A549 (cell line): ENCODE measurements around the gene PAGR1. TPM values are rescaled to one million over a fixed set of nuclear protein-coding genes. Genes with fewer than 3 reads are reported as not detected.

Experiments used
- ATAC-seq, 2 experiments: fragments of 200-7000 bp in 1 of 2; fragments of >200 bp in 1 of 2; cut with Nextera tagmentation in 1 of 2; cut with Tn5 transposase in 1 of 2; 3 replicates each; pipeline versions ENCODE4 v1.8.0 to v1.9.1; 2018 to 2020; ENCODE audit warnings: mild to moderate bottlenecking in 1 of 2, moderate library complexity in 1 of 2
- CTCF ChIA-PET: fragments of 300-600 bp; sonication (Branson Sonifier 250); formaldehyde crosslinking; extraction: SDS; loops from one replicate; lab custom pipeline; 2021; ENCODE audit warnings: antibody characterized with exemption, inconsistent platforms; lab: Yijun Ruan, JAX
- POLR2A ChIA-PET: fragments of 350-600 bp; formaldehyde crosslinking; extraction: SDS; loops from one replicate; lab custom pipeline; 2021; ENCODE audit warnings: antibody characterized with exemption, inconsistent platforms; lab: Yijun Ruan, JAX
- DNase-seq, 2 experiments: peaks; one replicate each; pipeline versions ENCODE4 v3.0.0 to v3.0.0-alpha.2; 2011 to 2016; ENCODE audit warnings: low read depth in 1 of 2, low spot score in 1 of 2
- FAIRE-seq: peaks from 2 replicates; lab custom pipeline; 2011; peaks lifted over from hg19 to GRCh38; lab: Jason Lieb, UNC
- H3K27ac ChIP-seq, 2 experiments: fragments of >200 bp; sonication (Bioruptor Twin); formaldehyde crosslinking; 3 replicates each; pipeline ENCODE4 v1.5.1; 2016 to 2017
- H3K4me1 ChIP-seq: fragments of >200 bp; sonication (Bioruptor Twin); formaldehyde crosslinking; 3 replicates; pipeline ENCODE4 v1.6.1; 2016
- H3K4me2 ChIP-seq: fragments of >200 bp; sonication (Bioruptor Twin); formaldehyde crosslinking; 3 replicates; pipeline ENCODE4 v1.6.1; 2016
- H3K4me3 ChIP-seq: fragments of >200 bp; sonication (Bioruptor Twin); formaldehyde crosslinking; 3 replicates; pipeline ENCODE4 v1.5.1; 2016
- H3K9me3 ChIP-seq: fragments of >200 bp; sonication (Bioruptor Twin); formaldehyde crosslinking; 3 replicates; pipeline ENCODE4 v1.6.1; 2016
- BCL3 ChIP-seq: fragments of >200 bp; sonication (Bioruptor Twin); formaldehyde crosslinking; IDR thresholded peaks from 3 replicates; pipeline ENCODE4 v1.6.1; 2016
- CBX8 ChIP-seq: fragments of 200-600 bp; sonication (generic); IDR thresholded peaks from 2 replicates; pipeline ENCODE4 v1.6.1; 2016
- CHD4 ChIP-seq: fragments of 200-600 bp; sonication (generic); IDR thresholded peaks from 2 replicates; pipeline ENCODE4 v1.6.1; 2016; ENCODE audit warnings: antibody characterized with exemption, mild to moderate bottlenecking, borderline replicate concordance
- CTCF ChIP-seq: fragments of >200 bp; sonication (Bioruptor Twin); formaldehyde crosslinking; IDR thresholded peaks from 3 replicates; pipeline ENCODE4 v1.5.1; 2016
- EHMT2 ChIP-seq: fragments of 200-600 bp; sonication (generic); IDR thresholded peaks from 2 replicates; pipeline ENCODE4 v1.6.1; 2016; ENCODE audit warnings: antibody characterized with exemption, low read depth, mild to moderate bottlenecking, moderate library complexity
- ELK1 ChIP-seq: fragments of 150-350 bp; IDR thresholded peaks from 2 replicates; pipeline ENCODE4 v1.6.1; 2014; ENCODE audit warnings: low read depth, mild to moderate bottlenecking, low read length
- EP300 ChIP-seq, 2 experiments: fragments of >200 bp; sonication (Bioruptor Twin); formaldehyde crosslinking; IDR thresholded peaks; 2 replicates in 1 of 2; 3 replicates in 1 of 2; pipeline ENCODE4 v1.6.1; 2016 to 2017
- ESRRA ChIP-seq: fragments of 150-350 bp; IDR thresholded peaks from 2 replicates; pipeline ENCODE4 v1.6.1; 2014; ENCODE audit warnings: mild to moderate bottlenecking, low read length, borderline replicate concordance
- FOSB ChIP-seq: fragments of 250-450 bp; sonication (Bioruptor Pico); IDR thresholded peaks from 2 replicates; pipeline ENCODE4 v1.5.0; 2020; ENCODE audit warnings: mild to moderate bottlenecking, moderate library complexity
- FOXS1 ChIP-seq: fragments of 250-450 bp; sonication (Bioruptor Pico); IDR thresholded peaks from 2 replicates; pipeline ENCODE4 v1.5.0; 2020; ENCODE audit warnings: mild to moderate bottlenecking, moderate library complexity
- HDAC2 ChIP-seq: fragments of 200-600 bp; sonication (generic); IDR thresholded peaks from 2 replicates; pipeline ENCODE4 v1.6.1; 2016
- HEYL ChIP-seq: fragments of 250-450 bp; sonication (Bioruptor Pico); IDR thresholded peaks from 2 replicates; pipeline ENCODE4 v1.8.0; 2021; ENCODE audit warnings: mild to moderate bottlenecking, moderate library complexity
- HOXA7 ChIP-seq: fragments of 250-450 bp; sonication (Bioruptor Pico); IDR thresholded peaks from 2 replicates; pipeline ENCODE4 v1.5.0; 2020; ENCODE audit warnings: mild to moderate bottlenecking, moderate library complexity
- HOXB13 ChIP-seq: fragments of 250-450 bp; sonication (Bioruptor Pico); IDR thresholded peaks from 2 replicates; pipeline ENCODE4 v1.5.0; 2020; ENCODE audit warnings: low read depth, mild to moderate bottlenecking, moderate library complexity
- HOXB5 ChIP-seq: fragments of 250-450 bp; sonication (Bioruptor Pico); IDR thresholded peaks from 2 replicates; pipeline ENCODE4 v1.5.0; 2020; ENCODE audit warnings: mild to moderate bottlenecking, moderate library complexity
- JUN ChIP-seq, 2 experiments: fragments of >200 bp; sonication (Bioruptor Twin); formaldehyde crosslinking; IDR thresholded peaks; 2 replicates in 1 of 2; 3 replicates in 1 of 2; pipeline ENCODE4 v1.6.1; 2016 to 2017
- KDM1A ChIP-seq: fragments of 200-600 bp; sonication (generic); IDR thresholded peaks from 2 replicates; pipeline ENCODE4 v1.6.1; 2016; ENCODE audit warnings: low read depth, mild to moderate bottlenecking
- KDM5A ChIP-seq: fragments of 200-600 bp; sonication (generic); IDR thresholded peaks from 2 replicates; pipeline ENCODE4 v1.6.1; 2016; ENCODE audit warnings: antibody characterized with exemption, mild to moderate bottlenecking
- MAX ChIP-seq: IDR thresholded peaks from 2 replicates; pipeline ENCODE4 v1.6.1; 2012
- PHF8 ChIP-seq: fragments of 200-600 bp; sonication (generic); IDR thresholded peaks from 2 replicates; pipeline ENCODE4 v1.6.1; 2016; ENCODE audit warnings: low read depth, mild to moderate bottlenecking, antibody characterized with exemption, moderate library complexity, borderline replicate concordance
- POLR2A ChIP-seq: IDR thresholded peaks from 2 replicates; pipeline ENCODE4 v1.6.1; 2012; ENCODE audit warnings: mild to moderate bottlenecking, low read length
- POLR2AphosphoS2 ChIP-seq: conservative IDR thresholded peaks from 2 replicates; pipeline ENCODE4 v1.6.1; 2012; ENCODE audit warnings: low read length, improper control_type of control experiment, inconsistent platforms
- RAD21 ChIP-seq, 2 experiments: fragments of >200 bp in 1 of 2; sonication (Bioruptor Twin) in 1 of 2; formaldehyde crosslinking in 1 of 2; IDR thresholded peaks in 1 of 2; conservative IDR thresholded peaks in 1 of 2; 2 replicates in 1 of 2; 3 replicates in 1 of 2; pipeline ENCODE4 v1.6.1; 2012 to 2018; ENCODE audit warnings: inconsistent platforms in 1 of 2
- RARB ChIP-seq: fragments of 250-450 bp; sonication (Bioruptor Pico); IDR thresholded peaks from 2 replicates; pipeline ENCODE4 v1.8.0; 2021; ENCODE audit warnings: mild to moderate bottlenecking, moderate library complexity
- RCOR1 ChIP-seq: fragments of 150-350 bp; IDR thresholded peaks from 2 replicates; pipeline ENCODE4 v1.6.1; 2014; ENCODE audit warnings: antibody characterized with exemption, low read length, low read depth
- RFX5 ChIP-seq: fragments of 450-650 bp; IDR thresholded peaks from 2 replicates; pipeline ENCODE4 v1.7.1; 2014; ENCODE audit warnings: antibody characterized with exemption, mild to moderate bottlenecking, moderate library complexity
- RNF2 ChIP-seq: fragments of 200-600 bp; sonication (generic); IDR thresholded peaks from 2 replicates; pipeline ENCODE4 v1.6.1; 2016; ENCODE audit warnings: low read depth, mild to moderate bottlenecking, antibody characterized with exemption, moderate library complexity, borderline replicate concordance
- SMC3 ChIP-seq: fragments of >200 bp; sonication (Bioruptor Twin); formaldehyde crosslinking; IDR thresholded peaks from 3 replicates; pipeline ENCODE4 v1.6.1; 2018; ENCODE audit warnings: inconsistent platforms
- SREBF2 ChIP-seq: fragments of 450-650 bp; IDR thresholded peaks from 2 replicates; pipeline ENCODE4 v1.6.1; 2014; ENCODE audit warnings: mild to moderate bottlenecking, moderate library complexity
- WGBS: methylation state at CpG from one replicate; pipeline ENCODE4 v1.1.6; 2017; ENCODE audit errors: missing lambda C conversion rate; 5-methylcytosine and 5-hydroxymethylcytosine counted together
- polyA plus RNA-seq, 4 experiments: library from polyadenylated mRNA; depleted of rRNA in 3 of 4; stranded (reverse); fragments of >200 nt; fragmentation: RNase III in 1 of 4; extraction: RNeasy Plus Mini Kit Qiagen cat#74134 plus additional on column Dnase treatment in 1 of 4; gene quantifications; 2 replicates in 3 of 4; 3 replicates in 1 of 4; pipeline ENCODE4 v1.2.3, GENCODE V29; 2011 to 2017
- TF ChIP-seq, protein P1 (sequence below): fragments of 250-450 bp; sonication (Bioruptor Pico); IDR thresholded peaks from 2 replicates; pipeline ENCODE4 v1.5.0; 2020; ENCODE audit warnings: low read depth, mild to moderate bottlenecking, moderate library complexity

Gene PAGR1
- polyA plus RNA-seq, 2 of the 4 experiments (the other 2 are of a cell fraction): 26.7 to 44.5 TPM

- H3K4me2 ChIP-seq: no peak overlapping the region
- H3K9me3 ChIP-seq: no peaks in the 10 kb centered on the region
- POLR2A ChIA-PET: no interaction called here
Observed at GRCh38 chr16:29841631-29842030, 25.7 kb downstream of the PAGR1 start.

GRCh38 chr16:29842732-29843346 lies 26.9 kb downstream of the PAGR1 start:
- POLR2A ChIA-PET: no interaction called here
- CTCF ChIA-PET: interaction anchor here (0.6 to 26.2 kb wide), 5 partner anchors 10 to 196 kb away, joined by 3 to 568 read pairs (median 4); partner anchors contain the start of genes MAZ, MVP, PAGR1 and PRRT2
- H3K4me1 ChIP-seq: no peaks in the 10 kb centered on the region
- no peak overlapping the region for H3K4me2 ChIP-seq
- DNase-seq (no peak), FAIRE-seq (no peak), ATAC-seq (peak; percentile 61 to 63; a peak in 3 of 6 replicates)
- WGBS: 96% methylated on average over 9 of the region's 9 CpGs
- H3K4me3 ChIP-seq: no peak overlapping the region
- TF ChIP-seq HOXB13 (CRISPR knock-in tag): no peak
- TF ChIP-seq PHF8: no peak
- no peak for TF ChIP-seq JUN (IDR thresholded peaks at IDR 0.05)
- TF ChIP-seq CBX8: no peak
- TF ChIP-seq SMC3: no peak
- TF ChIP-seq HDAC2: no peak
- TF ChIP-seq HEYL (CRISPR knock-in tag): no peak
- no peak for TF ChIP-seq HOXA7
- no peak for TF ChIP-seq RFX5
- no peak for TF ChIP-seq EHMT2
- TF ChIP-seq KDM5A: no peak
- no peak for TF ChIP-seq RCOR1
- no peak for TF ChIP-seq FOSB
- no peak for TF ChIP-seq RNF2
- TF ChIP-seq EP300 (IDR thresholded peaks at IDR 0.05): no peak
- TF ChIP-seq KDM1A: no peak
- no peak for TF ChIP-seq POLR2AphosphoS2
- TF ChIP-seq ESRRA: no peak
- no peaks in the 10 kb centered on the region for H3K9me3 ChIP-seq
- no peak overlapping the region for H3K27ac ChIP-seq

More at GRCh38 chr16:29841631-29842030, 25.7 kb downstream of the PAGR1 start:
- Histone ChIP-seq H3K27ac (no peak overlapping the region), H3K4me3 (no peak overlapping the region), H3K4me1 (no peaks in the 10 kb centered on the region)
- TF ChIP-seq ELK1: no peak
- TF ChIP-seq POLR2A: no peak
- TF ChIP-seq JUN (IDR thresholded peaks at IDR 0.05): no peak
- no peak for TF ChIP-seq BCL3
- no peak for TF ChIP-seq RAD21 (conservative IDR thresholded peaks at IDR 0.05 in 1 of 2, IDR thresholded peaks at IDR 0.05 in 1 of 2)
- no peak for FAIRE-seq
- CTCF ChIA-PET: interaction anchor here (0.6 to 26.2 kb wide), 7 partner anchors 14 to 1368 kb away, joined by 3 to 568 read pairs (median 3); partner anchors contain the start of genes ASPHD1, MAZ, MVP and PAGR1
- ATAC-seq: no peak
- WGBS: 93% methylated on average over 23 of the region's 23 CpGs
- no peak for DNase-seq

GRCh38 chr16:29843931-29844330 lies 28.0 kb downstream of the PAGR1 start:
- Histone ChIP-seq H3K4me3 (no peak overlapping the region), H3K4me1 (no peaks in the 10 kb centered on the region), H3K9me3 (no peaks in the 10 kb centered on the region), H3K4me2 (no peak overlapping the region), H3K27ac (no peak overlapping the region)
- no peak for FAIRE-seq
- ChIA-PET POLR2A (no interaction called here), CTCF (interaction anchor here (0.6 to 26.2 kb wide), 4 partner anchors 9 to 26 kb away, joined by 3 to 568 read pairs (median 4); partner anchors contain the start of genes MAZ, MVP, PAGR1 and PRRT2)
- WGBS: 91% methylated on average over 8 of the region's 8 CpGs
- ATAC-seq: no peak
- no peak for DNase-seq
- TF ChIP-seq RARB (no peak), CTCF (no peak), EP300 (IDR thresholded peaks at IDR 0.05) (no peak), HDAC2 (no peak), JUN (IDR thresholded peaks at IDR 0.05) (no peak), KDM5A (no peak), HOXB5 (CRISPR knock-in tag) (no peak), PHF8 (no peak), FOXS1 (CRISPR knock-in tag) (no peak), MAX (no peak), SREBF2 (no peak), RCOR1 (no peak), RFX5 (no peak), CHD4 (no peak)
- TF ChIP-seq, protein P1, sequence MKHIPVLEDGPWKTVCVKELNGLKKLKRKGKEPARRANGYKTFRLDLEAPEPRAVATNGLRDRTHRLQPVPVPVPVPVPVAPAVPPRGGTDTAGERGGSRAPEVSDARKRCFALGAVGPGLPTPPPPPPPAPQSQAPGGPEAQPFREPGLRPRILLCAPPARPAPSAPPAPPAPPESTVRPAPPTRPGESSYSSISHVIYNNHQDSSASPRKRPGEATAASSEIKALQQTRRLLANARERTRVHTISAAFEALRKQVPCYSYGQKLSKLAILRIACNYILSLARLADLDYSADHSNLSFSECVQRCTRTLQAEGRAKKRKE: no peak
